SKM-1 (cell line): ENCODE data around the gene EFNA5.

Source experiments
- DNase-seq: peaks from one replicate; lab custom pipeline; 2025; ENCODE audit not compliant: unreplicated experiment; lab: John Stamatoyannopoulos, UW

The EFNA5 gene

DNA sequence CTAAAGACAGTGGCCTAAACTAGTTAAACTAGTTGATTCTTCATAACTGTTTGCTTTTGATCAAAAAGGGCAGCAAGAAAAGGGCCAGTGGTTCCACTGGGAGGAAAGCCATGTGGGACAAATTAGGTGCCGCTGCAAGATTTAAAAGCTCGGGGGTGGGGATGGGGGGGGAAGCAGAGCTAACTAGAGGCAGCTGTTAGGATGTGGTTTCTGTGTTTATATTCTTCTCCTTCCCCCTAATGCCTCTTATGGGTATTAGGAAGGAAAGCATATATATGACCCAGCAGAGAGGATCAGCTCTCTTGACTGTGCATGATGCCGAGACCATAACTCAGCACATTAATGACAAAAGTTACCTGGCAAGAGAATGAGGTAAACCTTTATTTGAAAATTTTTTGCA, 65.7 kb downstream of the EFNA5 start:
- DNase-seq = no peak

DNA sequence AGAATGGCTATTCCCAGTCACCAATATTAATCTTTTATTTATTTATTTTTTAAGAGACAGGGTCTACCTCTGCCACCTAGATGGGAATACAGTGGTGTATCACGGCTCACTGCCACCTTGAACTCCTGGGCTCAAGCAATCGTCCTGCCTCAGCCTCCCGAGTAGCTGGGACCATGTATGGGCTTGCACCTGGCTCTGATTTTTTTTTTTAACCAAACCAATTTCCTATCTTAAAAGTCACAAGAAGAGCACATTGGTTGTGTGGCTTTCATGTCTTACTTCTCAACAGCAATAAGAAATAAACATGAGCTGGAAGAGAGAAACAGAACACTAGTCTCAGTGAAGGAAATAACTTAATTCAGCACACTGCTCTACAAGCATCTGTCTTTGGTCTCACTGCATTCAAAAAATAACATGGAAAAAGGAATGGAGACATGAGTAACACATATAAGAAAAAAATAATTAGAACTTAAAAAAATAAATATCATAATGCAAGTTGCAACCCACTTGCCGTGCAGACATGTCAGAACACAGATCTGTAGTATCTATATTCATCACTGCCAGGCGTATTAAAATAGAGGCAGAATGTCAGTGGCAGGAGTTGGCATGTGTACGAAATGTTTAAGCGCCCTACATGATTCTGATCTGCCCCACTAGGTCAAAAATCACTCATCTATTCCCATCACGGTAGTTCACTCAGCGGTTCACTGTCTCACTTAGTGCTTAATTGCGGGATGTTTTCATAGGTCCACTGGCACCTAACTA, 66.4 kb downstream of the EFNA5 start:
- DNase-seq = no peak

DNA sequence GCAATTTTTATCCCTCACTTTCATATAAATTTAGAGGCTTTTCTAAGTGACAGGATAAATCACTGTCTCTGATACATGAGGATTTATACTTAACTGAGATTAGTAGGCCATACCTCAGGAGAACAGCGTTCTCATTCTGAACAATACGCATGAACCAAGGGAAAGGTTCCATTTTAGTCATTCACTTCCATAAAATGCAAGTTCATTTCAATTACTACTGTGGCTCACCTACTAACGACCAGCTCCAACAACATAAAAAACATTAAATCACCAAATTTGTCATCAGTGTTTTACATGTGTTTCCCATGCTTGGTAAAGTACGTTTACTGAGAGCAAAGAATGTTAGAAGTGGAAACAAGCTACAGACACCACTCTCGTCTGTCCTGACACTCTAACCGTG, 67.4 kb downstream of the EFNA5 start:
- no peak for DNase-seq

DNA sequence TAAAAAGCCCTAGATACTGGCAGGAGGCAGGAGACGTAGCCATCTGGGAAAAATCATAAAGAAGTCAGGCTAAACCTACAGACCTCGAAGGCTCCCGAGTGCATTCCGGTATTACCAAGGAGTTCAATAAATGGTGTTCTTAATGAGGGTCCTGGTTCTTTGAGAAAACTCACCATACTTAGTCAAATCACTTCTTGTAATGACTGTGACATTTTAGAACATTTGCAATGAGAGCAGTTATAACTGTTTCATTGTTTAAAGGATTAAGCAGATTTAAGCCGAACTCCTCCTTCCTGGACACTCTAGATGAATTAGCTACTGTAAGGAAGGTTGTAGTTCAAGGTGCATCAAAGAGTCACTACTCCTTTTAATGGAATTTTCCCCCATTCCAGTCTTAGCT, 67.8 kb downstream of the EFNA5 start:
- DNase-seq = no peak

DNA sequence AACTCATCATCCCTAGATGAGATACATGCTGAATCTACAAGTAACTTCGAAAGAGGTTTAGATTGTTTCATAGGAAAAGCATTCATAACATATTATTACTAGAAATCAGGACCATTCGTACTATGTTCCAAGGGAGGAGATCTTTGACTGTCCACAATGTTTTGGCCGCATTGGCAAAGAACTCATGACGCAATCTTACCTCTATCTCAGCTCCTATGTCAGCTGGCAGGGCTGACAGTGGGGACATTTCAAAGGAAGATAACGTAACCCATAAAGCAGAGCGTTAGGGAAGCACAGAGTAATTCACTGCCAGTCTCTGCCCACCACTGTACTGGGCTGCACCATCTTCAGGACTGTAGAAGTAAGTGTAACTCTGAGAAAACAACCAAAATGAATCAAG, 69.7 kb downstream of the EFNA5 start:
- DNase-seq = no peak

DNA sequence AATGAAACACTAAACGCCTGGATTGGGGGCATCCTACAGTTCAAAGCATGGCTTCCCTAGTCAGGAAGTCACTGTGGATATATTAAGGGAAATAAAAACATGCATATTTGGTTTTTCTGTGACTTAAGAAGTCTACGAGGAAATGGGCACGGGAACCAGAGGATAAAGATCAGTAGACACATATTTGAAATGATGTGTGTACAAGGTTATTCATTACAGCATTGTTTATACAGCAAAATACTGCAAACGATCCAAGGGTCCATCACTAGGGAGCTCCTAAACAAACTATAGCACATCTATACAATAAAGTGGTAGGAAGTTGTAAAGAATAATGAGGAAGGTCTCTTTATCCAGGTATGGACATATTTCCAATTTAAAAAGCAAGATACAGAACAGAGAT, 71.8 kb downstream of the EFNA5 start:
- DNase-seq = no peak

DNA sequence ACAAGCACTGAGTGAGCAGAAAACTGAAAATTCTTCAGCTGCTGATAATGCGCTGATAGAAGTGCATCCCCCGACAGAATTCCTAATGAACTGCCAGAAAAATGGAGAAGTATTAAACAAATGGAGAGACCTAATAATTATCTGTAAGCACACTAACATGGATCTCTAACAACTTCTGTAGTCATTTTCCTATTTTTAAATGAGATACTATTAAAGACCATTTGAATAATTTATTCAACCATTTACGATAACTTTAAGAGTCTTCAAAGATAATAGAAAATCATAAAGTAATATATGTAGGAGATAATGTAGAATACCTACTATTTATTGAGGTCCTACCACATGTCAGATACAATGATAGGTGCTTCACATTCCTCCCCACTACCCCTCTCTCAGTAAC, 72.9 kb downstream of the EFNA5 start:
- DNase-seq = no peak

DNA sequence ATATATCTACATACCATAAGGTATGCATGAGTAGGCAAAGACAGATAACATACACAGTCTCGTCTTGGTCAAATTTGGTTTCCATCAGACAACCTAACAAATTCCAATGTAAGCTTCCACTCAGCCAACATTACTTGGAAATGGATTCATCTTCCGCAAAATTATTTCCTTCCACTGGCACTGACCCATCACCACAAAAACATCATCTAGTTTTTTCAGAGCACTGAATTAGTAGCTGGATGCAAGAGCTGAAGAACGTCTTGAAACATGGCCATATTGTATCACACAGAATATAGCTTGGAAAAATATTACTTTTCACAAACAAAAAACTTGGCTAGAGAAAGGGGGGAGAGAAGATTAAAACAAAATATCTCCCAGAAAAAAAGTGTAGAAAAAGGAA, 73.5 kb downstream of the EFNA5 start:
- no peak for DNase-seq

DNA sequence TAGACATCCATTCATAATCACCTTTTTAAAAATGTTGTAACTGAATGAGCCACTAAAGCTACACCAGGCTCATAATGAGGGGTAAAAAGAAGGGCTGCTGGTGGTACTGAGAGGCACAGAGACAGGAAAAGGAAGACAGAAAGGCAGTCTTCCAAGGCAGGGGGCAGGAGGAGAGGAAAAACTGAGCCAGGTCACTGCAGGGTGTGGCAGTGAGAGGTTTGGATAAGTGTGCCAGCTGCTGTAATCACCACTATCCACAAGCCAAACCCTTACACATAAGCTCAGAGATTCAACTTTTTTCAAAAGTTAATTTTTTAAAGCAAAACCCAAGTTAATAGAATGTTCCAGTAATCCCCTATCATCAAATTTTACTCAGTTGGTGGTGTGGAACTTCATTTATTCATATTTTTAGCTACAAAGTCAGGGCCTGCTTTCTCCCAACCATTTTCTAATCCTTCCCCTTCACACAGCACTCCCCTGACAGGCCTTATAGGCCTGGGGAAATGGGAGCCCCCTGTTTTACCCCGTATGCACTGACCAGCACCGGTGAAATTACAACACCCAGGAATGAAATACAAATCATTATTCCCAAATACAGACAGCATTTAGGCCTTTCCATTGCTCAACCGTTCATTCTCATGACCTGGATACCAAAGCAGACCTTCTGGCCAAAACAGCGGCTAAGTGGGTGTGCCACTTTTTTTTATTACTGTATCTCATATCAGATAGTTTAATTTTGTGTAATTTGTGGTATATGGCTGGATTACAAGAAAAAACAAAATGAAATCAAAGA, 76.3 kb downstream of the EFNA5 start:
- no peak for DNase-seq

DNA sequence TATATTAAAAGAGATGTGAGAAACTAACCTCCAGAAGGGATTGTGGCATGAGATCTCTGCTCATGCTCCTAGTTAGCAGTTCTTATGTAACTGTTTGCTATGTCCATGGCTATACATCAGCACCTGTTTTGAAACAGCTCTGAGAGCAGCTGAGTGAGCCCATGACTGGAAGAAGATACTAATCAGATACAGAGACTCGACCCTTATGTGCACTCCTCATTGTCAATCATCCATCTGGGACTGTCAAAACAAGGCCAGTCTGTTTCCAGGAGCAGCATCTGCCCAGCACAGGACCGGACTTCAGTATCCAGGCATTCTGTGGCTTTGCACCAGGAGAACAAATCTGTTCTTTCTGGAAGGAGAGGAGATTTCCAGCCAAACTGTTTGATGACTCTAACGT, 77.7 kb downstream of the EFNA5 start:
- DNase-seq = no peak

DNA sequence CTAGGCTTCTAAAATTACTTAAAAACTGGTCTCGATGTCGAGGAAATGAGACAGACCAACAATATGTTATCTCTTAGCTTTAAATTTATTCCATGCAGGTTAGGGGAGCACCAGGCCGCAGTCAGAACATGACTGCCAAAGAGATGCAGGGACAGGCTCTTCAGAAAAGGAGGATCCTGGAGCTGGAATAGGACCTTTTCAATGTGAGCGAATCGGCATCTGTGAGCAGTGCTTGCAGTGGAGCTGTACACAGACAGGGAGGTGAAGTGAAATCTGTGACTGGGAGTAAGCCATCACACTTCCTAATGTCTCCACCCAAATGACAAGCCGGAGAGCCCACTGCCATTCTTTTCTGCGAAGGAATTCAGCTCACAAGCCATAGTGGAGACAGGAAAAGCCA, 78.2 kb downstream of the EFNA5 start:
- no peak for DNase-seq

DNA sequence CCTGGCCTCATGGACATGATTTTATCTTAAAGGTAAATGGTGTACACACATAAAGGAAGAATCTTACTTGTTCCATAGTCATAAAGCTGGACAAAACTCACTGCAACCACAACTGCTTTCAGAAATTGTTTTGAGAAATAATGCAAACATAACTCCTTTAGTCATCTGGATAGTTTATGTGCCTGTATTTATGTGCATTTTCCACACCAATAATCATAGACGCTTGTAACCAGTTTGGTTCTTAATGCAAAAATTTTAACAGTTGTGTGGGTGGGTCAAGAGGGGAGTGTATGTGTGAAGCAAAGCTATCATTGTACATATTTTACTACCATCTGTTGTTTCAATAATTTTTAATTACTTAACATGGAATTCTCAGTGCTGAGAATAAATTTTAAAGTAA, 80.1 kb downstream of the EFNA5 start:
- no peak for DNase-seq

DNA sequence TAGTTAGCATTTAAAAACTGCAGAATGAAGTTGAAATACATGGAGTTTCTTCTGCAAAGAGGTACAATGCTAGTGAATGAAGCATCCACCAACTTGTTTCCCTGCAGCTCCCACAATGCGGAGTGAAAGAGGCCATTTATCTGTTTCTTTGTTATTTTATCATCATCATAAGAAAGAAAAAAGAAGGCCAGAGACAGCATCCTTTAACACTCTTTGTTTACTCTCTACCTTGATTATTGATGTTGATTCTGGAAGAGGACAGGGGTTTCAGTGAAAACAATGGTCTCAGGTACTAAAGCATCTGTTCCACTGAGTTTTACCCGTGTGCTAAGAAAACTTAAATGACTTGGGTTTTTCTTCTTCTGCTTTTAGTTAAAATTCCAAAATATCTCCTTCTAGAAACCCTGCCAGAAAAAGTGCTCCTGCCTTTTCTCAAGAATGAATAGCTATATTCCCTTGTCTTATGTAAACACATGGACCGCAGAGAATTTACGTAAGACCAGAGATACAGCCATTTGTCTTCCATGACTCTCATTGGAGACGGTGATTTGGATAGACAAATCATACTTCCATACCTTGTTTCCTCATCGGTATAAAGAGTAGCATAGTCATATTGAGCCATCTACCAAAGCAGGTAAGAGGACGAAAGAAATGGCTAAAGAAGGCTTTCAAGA, 81.1 kb downstream of the EFNA5 start:
- DNase-seq = no peak

DNA sequence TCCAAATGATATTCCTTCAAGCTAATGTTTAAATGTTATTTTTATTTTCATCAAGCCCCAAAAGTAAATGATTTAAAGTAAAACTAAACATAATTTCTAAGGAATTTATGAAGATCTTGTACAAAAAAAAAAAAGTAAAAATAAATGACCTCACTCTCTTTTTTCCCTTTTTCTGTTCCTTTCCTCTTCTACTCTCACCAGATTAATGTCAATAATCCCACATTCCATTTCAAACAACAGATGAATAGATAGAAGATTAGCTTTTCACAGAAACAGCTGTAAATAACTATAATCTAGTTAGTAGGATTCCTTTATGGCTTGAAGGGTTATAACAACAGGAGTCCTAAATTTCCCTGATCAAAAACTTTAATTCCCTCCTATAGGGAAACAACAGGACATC, 88.1 kb downstream of the EFNA5 start:
- DNase-seq = no peak

DNA sequence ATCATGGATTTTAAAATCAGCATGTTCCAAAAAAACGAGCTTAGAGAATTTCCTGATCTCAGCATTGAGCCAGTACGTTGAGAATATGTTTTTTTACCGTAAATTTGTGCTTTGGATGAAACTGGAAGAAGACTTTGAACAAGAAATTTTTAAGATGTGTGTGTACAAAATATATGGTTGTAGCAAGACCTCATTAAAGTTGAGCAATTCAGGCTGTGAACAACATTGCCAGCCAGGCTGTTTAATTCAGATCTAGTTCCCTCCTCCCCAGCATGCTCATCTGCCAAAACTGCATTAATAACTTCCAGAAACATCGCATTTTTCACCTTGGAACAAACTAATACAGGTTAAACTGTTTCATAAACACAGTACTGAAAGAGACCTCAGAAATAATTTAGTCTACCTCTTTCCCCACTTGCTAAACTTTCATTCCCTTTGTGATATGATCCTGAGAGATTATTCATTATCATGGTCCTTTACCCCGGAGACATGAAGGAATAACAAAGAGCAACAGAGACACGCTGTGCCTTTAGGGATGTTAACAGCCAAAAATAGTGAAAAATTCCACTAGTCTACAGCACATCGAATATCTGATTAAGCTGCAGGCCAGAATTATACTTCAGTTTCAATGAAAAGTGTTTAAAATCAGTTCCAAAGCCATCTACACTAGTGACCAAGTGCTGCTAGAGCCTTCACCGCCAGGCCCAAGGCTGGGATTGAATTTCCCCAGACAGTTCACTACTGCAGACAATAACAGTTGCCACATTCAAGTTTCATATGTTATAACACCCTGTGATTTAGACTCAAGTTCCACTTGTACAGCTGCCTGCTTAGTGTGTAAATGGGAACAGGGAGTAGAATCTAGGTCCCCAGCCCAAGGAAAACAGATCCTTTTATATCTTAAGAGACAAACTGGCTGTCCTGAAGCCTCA, 89.6 kb downstream of the EFNA5 start:
- DNase-seq = no peak

DNA sequence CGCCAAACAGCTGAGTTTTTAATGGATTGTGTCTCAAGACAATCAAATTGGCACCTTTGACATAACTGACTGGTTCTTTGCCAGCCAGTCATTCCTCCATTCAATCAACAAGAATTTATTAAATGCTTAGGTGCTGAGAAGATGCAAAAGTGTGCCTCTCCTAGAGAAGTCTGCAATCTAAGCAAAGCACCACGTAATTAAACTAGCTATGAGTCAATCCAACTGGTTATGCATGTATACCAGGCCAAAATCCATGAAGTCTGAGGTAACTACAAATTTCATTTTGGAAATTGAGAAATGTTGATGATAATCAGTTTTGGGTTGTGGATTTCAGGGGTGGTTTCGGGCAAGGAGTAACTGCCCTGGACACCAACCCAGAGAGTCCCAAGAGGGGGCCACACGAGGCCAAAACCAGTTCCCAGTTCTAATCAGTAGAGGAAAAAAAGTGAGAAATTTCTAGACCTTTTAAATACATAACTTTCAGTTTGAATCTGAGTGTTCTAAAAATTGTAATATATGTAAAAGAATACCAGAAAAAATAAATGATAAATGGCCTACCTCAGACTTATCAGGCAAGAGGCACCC, 92.6 kb downstream of the EFNA5 start:
- no peak for DNase-seq

DNA sequence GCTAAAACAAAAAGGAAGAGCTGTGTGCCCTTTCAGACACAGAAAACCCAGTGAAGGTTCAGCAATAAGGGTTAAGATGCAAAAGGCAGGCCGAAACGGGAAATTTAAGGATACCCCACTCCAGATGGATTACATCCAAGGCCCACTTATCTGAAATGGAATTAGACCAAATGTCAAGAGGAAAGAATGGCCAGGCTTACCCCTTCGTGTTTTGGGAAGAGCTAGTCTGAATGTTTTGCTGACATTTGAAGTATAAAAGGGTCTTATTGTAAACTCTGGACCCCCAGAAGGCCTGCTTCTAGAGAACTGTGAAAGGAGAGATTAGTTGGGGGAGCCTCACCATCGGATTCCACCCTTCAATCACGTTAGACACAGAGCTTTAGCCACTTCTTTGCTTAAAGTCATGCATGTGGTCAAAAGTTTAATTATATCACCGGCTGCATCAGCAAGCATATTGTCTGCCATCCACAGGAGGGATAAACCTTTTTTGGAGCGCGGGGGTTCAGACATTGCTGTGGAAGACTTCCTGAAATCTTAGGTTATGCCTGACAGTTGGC, 93.3 kb downstream of the EFNA5 start:
- no peak for DNase-seq

DNA sequence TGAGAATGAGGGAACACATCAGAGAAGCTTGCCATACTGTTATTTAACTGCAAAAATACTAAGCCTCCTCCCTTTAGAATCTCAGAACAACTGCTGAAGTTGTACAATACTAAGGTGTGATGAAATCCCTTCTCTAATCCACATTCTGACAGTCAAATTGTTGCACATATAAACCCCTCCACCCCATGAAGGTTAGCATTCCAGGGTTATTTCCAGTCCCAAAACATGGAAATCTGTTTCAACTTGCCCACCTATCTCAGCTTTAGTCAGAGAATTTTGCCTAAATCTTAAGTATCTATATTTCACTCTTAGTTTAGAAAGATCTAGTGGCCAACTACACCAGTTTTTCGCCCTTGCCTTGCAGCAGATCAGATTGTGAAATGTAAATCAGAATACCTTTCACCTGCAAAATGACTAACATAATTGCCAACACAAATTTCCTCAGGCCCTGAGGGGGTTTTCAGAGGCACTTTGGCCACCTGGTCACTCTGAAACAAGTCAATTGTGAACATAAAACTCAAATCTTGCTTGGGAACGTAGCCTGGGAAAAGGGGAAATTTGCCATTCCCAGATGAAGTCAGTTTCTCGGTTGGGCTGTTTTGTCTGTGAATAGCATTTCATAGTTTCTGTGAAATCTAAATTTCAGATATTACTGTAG, 93.9 kb downstream of the EFNA5 start:
- no peak for DNase-seq

DNA sequence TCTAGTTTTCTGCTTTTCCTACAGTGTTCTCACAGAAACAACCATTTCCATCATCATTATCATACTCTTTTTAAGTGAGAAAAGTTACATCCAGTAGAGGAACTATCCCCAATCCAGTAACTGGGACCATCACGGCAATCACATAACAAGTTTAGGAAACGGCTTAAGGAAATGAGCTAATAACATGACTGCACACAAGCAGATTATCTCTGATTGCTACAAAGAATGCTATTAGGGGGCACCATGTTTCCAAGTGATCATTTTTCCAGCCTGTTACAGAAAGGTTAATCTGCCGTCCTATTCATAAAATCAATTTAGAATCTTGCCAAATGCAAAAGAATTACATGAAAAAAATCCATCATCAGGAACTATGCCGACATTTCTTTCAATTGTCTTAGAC, 94.6 kb downstream of the EFNA5 start:
- no peak for DNase-seq

DNA sequence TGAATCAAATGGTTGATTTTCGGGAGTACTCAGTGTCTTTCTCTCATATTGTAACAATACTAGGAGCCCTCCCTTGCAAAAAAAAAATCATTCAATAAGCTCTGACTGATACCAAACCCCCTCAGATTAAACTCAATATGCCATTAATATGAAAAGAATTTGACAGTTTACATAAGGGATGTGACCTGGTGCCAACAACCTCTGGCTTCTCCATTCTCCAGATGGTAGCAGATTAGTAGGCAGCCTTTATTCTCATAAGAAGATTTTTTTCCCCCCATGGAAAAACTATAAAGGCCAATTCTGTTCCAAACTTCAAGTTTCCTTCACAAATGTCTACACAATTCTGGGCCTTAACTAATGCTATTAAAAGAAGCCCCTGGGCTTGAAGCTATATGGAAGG, 96.5 kb downstream of the EFNA5 start:
- no peak for DNase-seq
